H9 (cell line): ENCODE results near the gene TARBP1. TPM values are rescaled to one million over a fixed set of nuclear protein-coding genes. Genes with fewer than 3 reads are reported as not detected.

Source experiments
- DNase-seq: peaks from one replicate; pipeline ENCODE4 v3.0.0-alpha.2; 2017
- H2AFZ ChIP-seq: one replicate; pipeline ENCODE4 v1.6.1; 2013; ENCODE audit warnings: mild to moderate bottlenecking, low read length, control low read depth, moderate library complexity
- H2AK5ac ChIP-seq: 2 replicates; pipeline ENCODE4 v1.6.1; 2013; ENCODE audit warnings: low read length, control low read depth, mixed read lengths; ENCODE audit not compliant: insufficient read length
- H2BK120ac ChIP-seq: one replicate; pipeline ENCODE4 v1.6.1; 2013; ENCODE audit warnings: low read depth, mild to moderate bottlenecking, low read length, control low read depth, inconsistent platforms; ENCODE audit not compliant: poor library complexity, severe bottlenecking
- H2BK12ac ChIP-seq: 2 replicates; pipeline ENCODE4 v1.6.1; 2013; ENCODE audit warnings: low read length, control low read depth, mixed read lengths, low read depth; ENCODE audit not compliant: insufficient read length
- H2BK15ac ChIP-seq: 2 replicates; pipeline ENCODE4 v1.6.1; 2013; ENCODE audit warnings: low read depth, low read length, control low read depth
- H2BK20ac ChIP-seq: one replicate; pipeline ENCODE4 v1.6.1; 2013; ENCODE audit warnings: low read depth, mild to moderate bottlenecking, low read length, control low read depth, inconsistent platforms; ENCODE audit not compliant: poor library complexity, severe bottlenecking
- H2BK5ac ChIP-seq: 2 replicates; pipeline ENCODE4 v1.6.1; 2013; ENCODE audit warnings: low read length, control low read depth, mixed read lengths; ENCODE audit not compliant: insufficient read length
- H3K14ac ChIP-seq: 2 replicates; pipeline ENCODE4 v1.6.1; 2013; ENCODE audit warnings: low read length, control low read depth; ENCODE audit not compliant: insufficient read depth
- H3K18ac ChIP-seq: 2 replicates; pipeline ENCODE4 v1.6.1; 2013; ENCODE audit warnings: low read depth, mild to moderate bottlenecking, mixed read lengths, low read length, control low read depth; ENCODE audit not compliant: insufficient read length
- H3K23ac ChIP-seq: 2 replicates; pipeline ENCODE4 v1.6.1; 2013; ENCODE audit warnings: low read length, control low read depth, mixed read lengths, low read depth; ENCODE audit not compliant: insufficient read length
- H3K23me2 ChIP-seq: 2 replicates; pipeline ENCODE4 v1.6.1; 2013; ENCODE audit warnings: low read depth, mild to moderate bottlenecking, mixed read lengths, low read length, control low read depth; ENCODE audit not compliant: insufficient read length, poor library complexity, severe bottlenecking
- H3K27ac ChIP-seq: 2 replicates; pipeline ENCODE4 v1.5.1; 2013; ENCODE audit warnings: low read length, control low read depth, mixed read lengths, low read depth; ENCODE audit not compliant: insufficient read length
- H3K27me3 ChIP-seq: 2 replicates; pipeline ENCODE4 v1.6.1; 2013; ENCODE audit warnings: low read length, control low read depth, inconsistent platforms; ENCODE audit not compliant: insufficient read depth
- H3K4ac ChIP-seq: 2 replicates; pipeline ENCODE4 v1.6.1; 2013; ENCODE audit warnings: low read depth, mild to moderate bottlenecking, control low read depth, inconsistent platforms, low read length, moderate library complexity
- H3K4me1 ChIP-seq: 2 replicates; pipeline ENCODE4 v1.6.1; 2013; ENCODE audit warnings: low read length, control low read depth, inconsistent platforms; ENCODE audit not compliant: insufficient read depth
- H3K4me2 ChIP-seq: 2 replicates; pipeline ENCODE4 v1.6.1; 2013; ENCODE audit warnings: low read length, control low read depth, mixed read lengths; ENCODE audit not compliant: insufficient read length, insufficient read depth
- H3K56ac ChIP-seq: 2 replicates; pipeline ENCODE4 v1.6.1; 2013; ENCODE audit warnings: low read depth, mild to moderate bottlenecking, mixed read lengths, low read length, control low read depth; ENCODE audit not compliant: insufficient read length
- H3K79me1 ChIP-seq: 2 replicates; pipeline ENCODE4 v1.6.1; 2013; ENCODE audit warnings: low read depth, mild to moderate bottlenecking, moderate library complexity, low read length, control low read depth, inconsistent platforms; ENCODE audit not compliant: insufficient read depth, poor library complexity, severe bottlenecking
- H3K79me2 ChIP-seq: 2 replicates; pipeline ENCODE4 v1.6.1; 2013; ENCODE audit warnings: low read length, control low read depth, inconsistent platforms; ENCODE audit not compliant: insufficient read depth
- H3K9ac ChIP-seq: 2 replicates; pipeline ENCODE4 v1.6.1; 2013; ENCODE audit warnings: low read length, control low read depth, mixed read lengths; ENCODE audit not compliant: insufficient read length; ENCODE audit errors: extremely low read depth
- H3K9me3 ChIP-seq: one replicate; pipeline ENCODE4 v1.6.1; 2013; ENCODE audit warnings: low read depth, low read length, inconsistent platforms; ENCODE audit not compliant: control insufficient read depth
- H3T11ph ChIP-seq: one replicate; pipeline ENCODE4 v1.6.1; 2013; ENCODE audit warnings: mild to moderate bottlenecking, low read length, control low read depth, inconsistent platforms
- H4K20me1 ChIP-seq: one replicate; pipeline ENCODE4 v1.6.1; 2013; ENCODE audit not compliant: control insufficient read depth, insufficient read length, insufficient read depth
- H4K5ac ChIP-seq: 2 replicates; pipeline ENCODE4 v1.6.1; 2013; ENCODE audit warnings: low read depth, mild to moderate bottlenecking, mixed read lengths, low read length, control low read depth; ENCODE audit not compliant: insufficient read length
- H4K8ac ChIP-seq: replicated peaks from 2 replicates; pipeline ENCODE4 v1.6.1; 2013; ENCODE audit warnings: low read length, control low read depth, mixed read lengths, low read depth; ENCODE audit not compliant: insufficient read length
- H4K91ac ChIP-seq: 2 replicates; pipeline ENCODE4 v1.6.1; 2013; ENCODE audit warnings: low read depth, mild to moderate bottlenecking, moderate library complexity, mixed read lengths, low read length, control low read depth; ENCODE audit not compliant: insufficient read length
- H3K27ac Mint-ChIP-seq, 3 experiments: 2 replicates in 2 of 3; 3 replicates in 1 of 3; pipeline ENCODE4 v1.8.0; 2020 to 2021; ENCODE audit warnings: mixed read lengths in 3 of 3, mild to moderate bottlenecking in 1 of 3, moderate library complexity in 1 of 3
- H3K27me3 Mint-ChIP-seq: 2 replicates; pipeline ENCODE4 v1.8.0; 2021; ENCODE audit warnings: low read depth, mild to moderate bottlenecking, moderate library complexity, mixed read lengths
- H3K36me3 Mint-ChIP-seq, 3 experiments: 2 replicates in 2 of 3; 3 replicates in 1 of 3; pipeline ENCODE4 v1.8.0; 2020 to 2021; ENCODE audit warnings: low read depth in 3 of 3, mixed read lengths in 3 of 3; ENCODE audit not compliant: insufficient read depth in 1 of 3
- H3K4me1 Mint-ChIP-seq, 2 experiments: 2 replicates each; pipeline ENCODE4 v1.8.0; 2020; ENCODE audit warnings: mixed read lengths in 2 of 2
- H3K4me3 Mint-ChIP-seq, 2 experiments: 2 replicates in 1 of 2; 3 replicates in 1 of 2; pipeline ENCODE4 v1.8.0; 2020 to 2021; ENCODE audit warnings: mild to moderate bottlenecking in 2 of 2, mixed read lengths in 2 of 2, moderate library complexity in 1 of 2
- H3K9me3 Mint-ChIP-seq, 2 experiments: 2 replicates in 1 of 2; 3 replicates in 1 of 2; pipeline ENCODE4 v1.8.0; 2020; ENCODE audit warnings: mild to moderate bottlenecking in 2 of 2, mixed read lengths in 2 of 2, moderate library complexity in 1 of 2
- WGBS: extraction: QIAGEN DNeasy Blood & Tissue Kit; methylation state at CpG from one replicate; pipeline ENCODE4 v1.1.7; 2013; ENCODE audit warnings: missing lambda C conversion rate, low lambda C conversion rate, mixed read lengths; ENCODE audit not compliant: insufficient read length; ENCODE audit errors: extremely low coverage; 5-methylcytosine and 5-hydroxymethylcytosine counted together
- total RNA-seq: library from RNA; stranded (reverse); gene quantifications from 2 replicates; pipeline ENCODE4 v1.2.1, GENCODE V29; 2021
- TF ChIP-seq, protein P1 (sequence below): fragments of 200-600 bp; sonication (generic); conservative IDR thresholded peaks from 3 replicates; pipeline ENCODE4 v1.8.0; 2021; ENCODE audit warnings: antibody characterized with exemption, mild to moderate bottlenecking

TARBP1 gene
- total RNA-seq, 1 experiment from 2014 or later: 20.2 TPM

DNA sequence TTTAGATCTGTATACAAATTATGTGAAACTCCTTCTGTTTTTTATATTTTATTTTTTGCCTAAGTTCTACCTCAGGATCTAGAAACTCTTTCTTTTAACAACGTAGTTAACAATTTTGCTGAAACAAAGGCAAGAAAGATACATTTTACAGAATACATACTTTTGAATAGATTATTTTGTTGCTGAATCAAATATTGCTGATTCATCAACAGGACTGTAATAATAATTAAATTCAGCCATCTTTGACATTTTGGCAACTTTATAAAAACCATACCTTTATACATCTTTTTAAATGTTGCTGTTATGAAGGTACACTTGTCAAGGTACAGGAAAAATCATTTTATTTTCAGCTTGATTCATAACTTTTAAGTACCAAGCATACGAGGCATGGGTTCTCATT, 116.4 kb downstream of the TARBP1 start:
- Histone ChIP-seq H3K9me3 (no peaks in the 10 kb centered on the region), H4K91ac (no peak overlapping the region), H3K4ac (no peak overlapping the region), H2BK15ac (no peak overlapping the region), H3K27ac (no peak overlapping the region), H3K4me1 (no peaks in the 10 kb centered on the region), H3K18ac (no peak overlapping the region), H2BK120ac (no peak overlapping the region), H4K20me1 (no peaks in the 10 kb centered on the region), H2BK5ac (no peak overlapping the region), H3K4me2 (no peak overlapping the region), H3K9ac (no peak overlapping the region), H3K79me2 (no peaks in the 10 kb centered on the region), H2AFZ (no peak overlapping the region), H3T11ph (no peak overlapping the region), H4K5ac (no peak overlapping the region), H3K23ac (no peak overlapping the region), H3K23me2 (no peaks in the 10 kb centered on the region), H2BK12ac (no peak overlapping the region), H3K14ac (no peak overlapping the region), H3K27me3 (no peaks in the 10 kb centered on the region), H3K56ac (no peak overlapping the region), H2BK20ac (no peak overlapping the region), H4K8ac (no peak overlapping the region), H2AK5ac (no peak overlapping the region), H3K79me1 (no peaks in the 10 kb centered on the region)
- peaks cover 7% of the 10 kb centered on the region for H3K27me3 Mint-ChIP-seq
- no peak for DNase-seq
- H3K4me3 Mint-ChIP-seq: no peak overlapping the region
- no peaks in the 10 kb centered on the region for H3K36me3 Mint-ChIP-seq
- TF ChIP-seq, protein P1, sequence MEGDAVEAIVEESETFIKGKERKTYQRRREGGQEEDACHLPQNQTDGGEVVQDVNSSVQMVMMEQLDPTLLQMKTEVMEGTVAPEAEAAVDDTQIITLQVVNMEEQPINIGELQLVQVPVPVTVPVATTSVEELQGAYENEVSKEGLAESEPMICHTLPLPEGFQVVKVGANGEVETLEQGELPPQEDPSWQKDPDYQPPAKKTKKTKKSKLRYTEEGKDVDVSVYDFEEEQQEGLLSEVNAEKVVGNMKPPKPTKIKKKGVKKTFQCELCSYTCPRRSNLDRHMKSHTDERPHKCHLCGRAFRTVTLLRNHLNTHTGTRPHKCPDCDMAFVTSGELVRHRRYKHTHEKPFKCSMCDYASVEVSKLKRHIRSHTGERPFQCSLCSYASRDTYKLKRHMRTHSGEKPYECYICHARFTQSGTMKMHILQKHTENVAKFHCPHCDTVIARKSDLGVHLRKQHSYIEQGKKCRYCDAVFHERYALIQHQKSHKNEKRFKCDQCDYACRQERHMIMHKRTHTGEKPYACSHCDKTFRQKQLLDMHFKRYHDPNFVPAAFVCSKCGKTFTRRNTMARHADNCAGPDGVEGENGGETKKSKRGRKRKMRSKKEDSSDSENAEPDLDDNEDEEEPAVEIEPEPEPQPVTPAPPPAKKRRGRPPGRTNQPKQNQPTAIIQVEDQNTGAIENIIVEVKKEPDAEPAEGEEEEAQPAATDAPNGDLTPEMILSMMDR: no peak
- no CpG with 5 or more reads among the region's 2 CpGs for WGBS
- no peak overlapping the region for H3K27ac Mint-ChIP-seq
- H3K4me1 Mint-ChIP-seq: no peaks in the 10 kb centered on the region
- no peaks in the 10 kb centered on the region for H3K9me3 Mint-ChIP-seq
